Measurements from ENCODE around the gene PLEKHA6. TPM values are rescaled to one million over a fixed set of nuclear protein-coding genes. Genes with fewer than 3 reads are reported as not detected.

Gene PLEKHA6
- total and polyA plus RNA-seq, 2 donors (not counting 1 experiment from before 2014, with no cell fraction given) = 0.31 to 0.47 TPM

DNA sequence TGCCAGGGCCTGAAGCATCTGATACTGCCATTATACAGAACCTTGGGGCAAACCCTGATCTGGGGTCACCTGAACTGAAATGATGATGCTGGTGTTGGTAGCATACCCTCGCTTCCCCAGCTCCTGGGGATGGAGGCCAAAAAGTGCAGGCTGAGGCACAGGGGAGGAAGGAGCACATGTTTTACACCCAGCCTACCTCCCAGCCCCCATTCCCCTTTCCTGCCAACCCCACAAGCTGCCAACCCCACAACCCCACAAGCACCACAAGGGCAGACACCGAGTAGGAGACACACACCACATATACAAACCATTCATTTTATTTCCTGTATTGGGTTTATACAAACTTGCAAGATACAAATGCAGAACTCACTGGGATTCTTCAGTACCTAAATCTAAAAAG lies 141.2 kb downstream of the PLEKHA6 start:
- POLR2A ChIA-PET = no interaction called here
- peaks cover 10 to 11% of the 10 kb centered on the region in 2 donors for H3K4me1 ChIP-seq (ENCODE audit: control insufficient read depth in 2 of 2, insufficient read depth in 2 of 2, low read length in 2 of 2)
- intact Hi-C loops (cut with micrococcal nuclease) = no loop called here

GRCh38 chr1:204217648-204218000 lies 142.1 kb downstream of the PLEKHA6 start:
- H3K4me1 ChIP-seq (ENCODE audit: control insufficient read depth in 2 of 2, insufficient read depth in 2 of 2, low read length in 2 of 2) = peaks cover 12 to 15% of the 10 kb centered on the region in 2 donors
- DNase-seq = no peak
- peaks cover 0 to 10% (median 0%) of the 10 kb centered on the region in 3 donors for H3K9me3 ChIP-seq (ENCODE audit: control extremely low read depth in 1 of 3, control insufficient read depth in 2 of 3, insufficient read depth in 1 of 3, low read length in 2 of 3)
- no peak overlapping the region for H3K4me2 ChIP-seq (replicated peaks; ENCODE audit: low read depth, low read length, poor library complexity, severe bottlenecking)
- peaks cover 7% of the 10 kb centered on the region for H3K4me1 Mint-ChIP-seq
- H3K27ac ChIP-seq (ENCODE audit: low read length in 2 of 2) = no peak overlapping the region
- no peak for ATAC-seq (ENCODE audit: low read depth)
- ChIA-PET POLR2A (no interaction called here), CTCF (no interaction called here)
- H3K9me3 Mint-ChIP-seq (ENCODE audit: insufficient read depth) = peaks cover 3% of the 10 kb centered on the region
- no peak overlapping the region for H3K27ac Mint-ChIP-seq
- TF ChIP-seq, protein P1, sequence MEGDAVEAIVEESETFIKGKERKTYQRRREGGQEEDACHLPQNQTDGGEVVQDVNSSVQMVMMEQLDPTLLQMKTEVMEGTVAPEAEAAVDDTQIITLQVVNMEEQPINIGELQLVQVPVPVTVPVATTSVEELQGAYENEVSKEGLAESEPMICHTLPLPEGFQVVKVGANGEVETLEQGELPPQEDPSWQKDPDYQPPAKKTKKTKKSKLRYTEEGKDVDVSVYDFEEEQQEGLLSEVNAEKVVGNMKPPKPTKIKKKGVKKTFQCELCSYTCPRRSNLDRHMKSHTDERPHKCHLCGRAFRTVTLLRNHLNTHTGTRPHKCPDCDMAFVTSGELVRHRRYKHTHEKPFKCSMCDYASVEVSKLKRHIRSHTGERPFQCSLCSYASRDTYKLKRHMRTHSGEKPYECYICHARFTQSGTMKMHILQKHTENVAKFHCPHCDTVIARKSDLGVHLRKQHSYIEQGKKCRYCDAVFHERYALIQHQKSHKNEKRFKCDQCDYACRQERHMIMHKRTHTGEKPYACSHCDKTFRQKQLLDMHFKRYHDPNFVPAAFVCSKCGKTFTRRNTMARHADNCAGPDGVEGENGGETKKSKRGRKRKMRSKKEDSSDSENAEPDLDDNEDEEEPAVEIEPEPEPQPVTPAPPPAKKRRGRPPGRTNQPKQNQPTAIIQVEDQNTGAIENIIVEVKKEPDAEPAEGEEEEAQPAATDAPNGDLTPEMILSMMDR (IDR thresholded peaks at IDR 0.05) = no peak
- TF ChIP-seq EZH2 (IDR thresholded peaks at IDR 0.05; ENCODE audit: borderline replicate concordance, insufficient read depth, low read depth, low read length, poor library complexity, severe bottlenecking) = no peak
- H3K4me3 Mint-ChIP-seq = no peak overlapping the region
- H2AFZ ChIP-seq (ENCODE audit: insufficient read depth, low read depth, low read length, poor library complexity, severe bottlenecking) = no peak overlapping the region
- H4K20me1 ChIP-seq (ENCODE audit: control insufficient read depth, insufficient read depth, low read length, poor library complexity, severe bottlenecking) = no peaks in the 10 kb centered on the region
- no peaks in the 10 kb centered on the region for H3K36me3 ChIP-seq (replicated peaks in 1 of 2; ENCODE audit: control extremely low read depth in 1 of 2, control insufficient read depth in 1 of 2, extremely low read depth in 1 of 2, insufficient read depth in 2 of 2, low read length in 1 of 2)
- no peak overlapping the region for H3K4me3 ChIP-seq (ENCODE audit: control extremely low read depth in 1 of 5, extremely low read depth in 1 of 5, insufficient read depth in 1 of 5, low read depth in 2 of 5, low read length in 4 of 5)
- intact Hi-C loops (cut with micrococcal nuclease) = no loop called here
- peaks cover 0 to 14% (median 7%) of the 10 kb centered on the region in 4 experiments for H3K27me3 ChIP-seq (replicated peaks in 1 of 4; ENCODE audit: control extremely low read depth in 1 of 4, control insufficient read depth in 3 of 4, insufficient read depth in 4 of 4, low read length in 3 of 4)
- 95% methylated on average over 4 of the region's 4 CpGs for WGBS (ENCODE audit: insufficient coverage)
- no peaks in the 10 kb centered on the region for H3K79me2 ChIP-seq (ENCODE audit: control insufficient read depth, insufficient read depth, low read length)
- peaks cover 8% of the 10 kb centered on the region for H3K27me3 Mint-ChIP-seq
- H3K9ac ChIP-seq (ENCODE audit: low read length) = no peak overlapping the region

More for the DNA sequence above, 141.2 kb downstream of the PLEKHA6 start:
- CTCF ChIA-PET = interaction anchor here (1.5 to 1.8 kb wide), 2 partner anchors 12 kb away, joined by 3 to 4 read pairs; no protein-coding TSS in a partner anchor
- TF ChIP-seq EZH2 (IDR thresholded peaks at IDR 0.05; ENCODE audit: borderline replicate concordance, insufficient read depth, low read depth, low read length, poor library complexity, severe bottlenecking) = no peak
- TF ChIP-seq, protein P1 (IDR thresholded peaks at IDR 0.05) = no peak
- no peak for DNase-seq
- H3K4me2 ChIP-seq (replicated peaks; ENCODE audit: low read depth, low read length, poor library complexity, severe bottlenecking) = no peak overlapping the region
- Mint-ChIP-seq H3K4me1 (peaks cover 7% of the 10 kb centered on the region), H3K4me3 (no peak overlapping the region), H3K9me3 (ENCODE audit: insufficient read depth) (peaks cover 3% of the 10 kb centered on the region), H3K27ac (no peak overlapping the region), H3K27me3 (peaks cover 8% of the 10 kb centered on the region)
- no peaks in the 10 kb centered on the region for H3K36me3 ChIP-seq (replicated peaks in 1 of 2; ENCODE audit: control extremely low read depth in 1 of 2, control insufficient read depth in 1 of 2, extremely low read depth in 1 of 2, insufficient read depth in 2 of 2, low read length in 1 of 2)
- H3K79me2 ChIP-seq (ENCODE audit: control insufficient read depth, insufficient read depth, low read length) = no peaks in the 10 kb centered on the region
- peaks cover 0 to 13% (median 6%) of the 10 kb centered on the region in 4 experiments for H3K27me3 ChIP-seq (replicated peaks in 1 of 4; ENCODE audit: control extremely low read depth in 1 of 4, control insufficient read depth in 3 of 4, insufficient read depth in 4 of 4, low read length in 3 of 4)
- H2AFZ ChIP-seq (ENCODE audit: insufficient read depth, low read depth, low read length, poor library complexity, severe bottlenecking) = no peak overlapping the region
- WGBS (ENCODE audit: insufficient coverage) = no CpG with 5 or more reads among the region's 2 CpGs
- H3K27ac ChIP-seq (ENCODE audit: low read length in 2 of 2) = no peak overlapping the region
- H3K9ac ChIP-seq (ENCODE audit: low read length) = no peak overlapping the region
- no peak for ATAC-seq (ENCODE audit: low read depth)
- H3K4me3 ChIP-seq (ENCODE audit: control extremely low read depth in 1 of 5, extremely low read depth in 1 of 5, insufficient read depth in 1 of 5, low read depth in 2 of 5, low read length in 4 of 5) = no peak overlapping the region
- H3K9me3 ChIP-seq (ENCODE audit: control extremely low read depth in 1 of 3, control insufficient read depth in 2 of 3, insufficient read depth in 1 of 3, low read length in 2 of 3) = peaks cover 0 to 10% (median 0%) of the 10 kb centered on the region in 3 donors
- H4K20me1 ChIP-seq (ENCODE audit: control insufficient read depth, insufficient read depth, low read length, poor library complexity, severe bottlenecking) = no peaks in the 10 kb centered on the region
